OCI-LY7 (cell line): ENCODE data around the gene RO60. TPM values are rescaled to one million over a fixed set of nuclear protein-coding genes. Genes with fewer than 3 reads are reported as not detected.

Source experiments
- BruUV-seq: library from RNA; stranded (reverse); fragments of 400-500 nt; replicated peaks from 2 replicates; lab custom pipeline; 2021; lab: Mats Ljungman, UMichigan
- CTCF ChIA-PET: fragments of 300-600 bp; sonication (Branson Sonifier 250); formaldehyde crosslinking; loops from one replicate; lab custom pipeline; 2022; ENCODE audit warnings: antibody characterized with exemption; ENCODE audit not compliant: unreplicated experiment; lab: Charles Lee
- POLR2A ChIA-PET: fragments of 300-600 bp; sonication (Branson Sonifier 250); formaldehyde crosslinking; loops from one replicate; lab custom pipeline; 2022; ENCODE audit warnings: antibody characterized with exemption; lab: Charles Lee
- DNase-seq: peaks from one replicate; pipeline ENCODE4 v3.0.0-alpha.2; 2015; ENCODE audit warnings: low spot score
- H2AFZ ChIP-seq: fragments of 200-600 bp; sonication (generic), shearing (Covaris generic); 2 replicates; pipeline ENCODE4 v1.6.1; 2014; ENCODE audit warnings: mild to moderate bottlenecking, antibody characterized with exemption, low read length, moderate library complexity
- H3K27ac ChIP-seq: fragments of 200-600 bp; sonication (generic); 2 replicates; pipeline ENCODE4 v1.5.1; 2014; ENCODE audit warnings: mixed run types, low read depth, mild to moderate bottlenecking, moderate library complexity, low read length, inconsistent platforms; ENCODE audit not compliant: poor library complexity, severe bottlenecking
- H3K36me3 ChIP-seq: fragments of 200-600 bp; sonication (generic); 2 replicates; pipeline ENCODE4 v1.6.1; 2014; ENCODE audit warnings: mild to moderate bottlenecking, antibody characterized with exemption, low read length, moderate library complexity, mixed read lengths; ENCODE audit not compliant: insufficient read depth
- H3K4me1 ChIP-seq: fragments of 200-600 bp; sonication (generic); 2 replicates; pipeline ENCODE4 v1.5.1; 2014; ENCODE audit warnings: mild to moderate bottlenecking, low read length; ENCODE audit not compliant: insufficient read depth, poor library complexity, severe bottlenecking
- H3K4me2 ChIP-seq: fragments of 200-600 bp; sonication (generic); 2 replicates; pipeline ENCODE4 v1.6.1; 2014; ENCODE audit warnings: mild to moderate bottlenecking, low read length
- H3K4me3 ChIP-seq: fragments of 200-600 bp; sonication (generic); 2 replicates; pipeline ENCODE4 v1.5.1; 2014; ENCODE audit warnings: mild to moderate bottlenecking, low read depth, low read length; ENCODE audit not compliant: poor library complexity, severe bottlenecking
- H3K79me2 ChIP-seq: fragments of 200-600 bp; sonication (generic); 2 replicates; pipeline ENCODE4 v1.6.1; 2016; ENCODE audit warnings: low read depth, mild to moderate bottlenecking, low read length, moderate library complexity, mixed read lengths; ENCODE audit not compliant: insufficient read depth
- H3K9me2 ChIP-seq: fragments of 200-600 bp; sonication (generic); 2 replicates; pipeline ENCODE4 v1.6.1; 2016; ENCODE audit warnings: mild to moderate bottlenecking, low read length, mixed read lengths; ENCODE audit not compliant: insufficient read depth
- H3K9me3 ChIP-seq: fragments of 200-600 bp; sonication (generic); 2 replicates; pipeline ENCODE4 v1.6.1; 2014; ENCODE audit warnings: mild to moderate bottlenecking, mixed run types, low read length, mixed read lengths
- H4K20me1 ChIP-seq: fragments of 200-600 bp; sonication (generic); 2 replicates; pipeline ENCODE4 v1.6.1; 2014; ENCODE audit warnings: mild to moderate bottlenecking, antibody characterized with exemption, low read length, moderate library complexity, mixed read lengths; ENCODE audit not compliant: insufficient read depth
- CTCF ChIP-seq: fragments of 200-600 bp; sonication (generic); conservative IDR thresholded peaks from 2 replicates; pipeline ENCODE4 v1.5.1; 2014; ENCODE audit warnings: mild to moderate bottlenecking, antibody characterized with exemption, low read length, moderate library complexity, mixed read lengths
- EZH2phosphoT487 ChIP-seq: fragments of 200-600 bp; sonication (generic); IDR thresholded peaks from 2 replicates; pipeline ENCODE4 v1.6.1; 2018; ENCODE audit warnings: low read depth, borderline replicate concordance, mild to moderate bottlenecking, mixed run types, antibody characterized with exemption, low read length, moderate library complexity, mixed read lengths
- intact Hi-C: fragments of 100-400 bp; cut with micrococcal nuclease; formaldehyde crosslinking; loops from one replicate; pipeline ENCODE4 v1.10.0; 2022; ENCODE audit not compliant: unreplicated experiment
- total RNA-seq, 2 experiments: library from RNA; depleted of rRNA in 1 of 2; stranded (reverse); fragments of >200 nt in 1 of 2; shearing (Covaris generic) in 1 of 2; gene quantifications; 2 replicates each; pipeline ENCODE4 v1.2.3, GENCODE V29; 2014 to 2022

RO60 gene
- total RNA-seq, 2 experiments from 2014 or later, result 70.4 to 83.3 TPM

GRCh38 chr1:193016788-193017187, 42.6 kb upstream of the RO60 start:
- H3K4me2 ChIP-seq, result no peak overlapping the region
- peaks cover 5% of the 10 kb centered on the region; the same call in 1 of the 2 replicates for H4K20me1 ChIP-seq
- BruUV-seq, result no TSS peak
- H3K79me2 ChIP-seq, result no peaks in the 10 kb centered on the region
- ChIA-PET CTCF (no interaction called here), POLR2A (interaction anchor here (0.7 to 1.1 kb wide), 3 partner anchors 30 to 210 kb away, joined by 3 to 4 read pairs (median 3); no protein-coding TSS in a partner anchor)
- no peak overlapping the region for H3K4me3 ChIP-seq
- H3K36me3 ChIP-seq, result peaks cover 55% of the 10 kb centered on the region; the same call in 1 of the 2 replicates
- no peaks in the 10 kb centered on the region for H3K4me1 ChIP-seq
- no peaks in the 10 kb centered on the region for H3K9me3 ChIP-seq
- H3K27ac ChIP-seq, result no peak overlapping the region
- no peaks in the 10 kb centered on the region for H3K9me2 ChIP-seq
- TF ChIP-seq EZH2phosphoT487, result no peak
- TF ChIP-seq CTCF, result no peak
- H2AFZ ChIP-seq, result no peak overlapping the region
- no peak for DNase-seq
- intact Hi-C loops, result loop anchor here (5.0 kb wide), 2 partner anchors 209 to 544 kb away; partner anchors contain the start of gene RGS2

GRCh38 chr1:193019442-193020026, 39.9 kb upstream of the RO60 start:
- CTCF ChIA-PET, result interaction anchor here (0.7 to 1.1 kb wide), 2 partner anchors 212 to 214 kb away, joined by 3 read pairs; no protein-coding TSS in a partner anchor
- DNase-seq, result peak; percentile 60
- peaks cover 76% of the 10 kb centered on the region for H3K36me3 ChIP-seq
- no peak overlapping the region for H3K4me3 ChIP-seq
- no peaks in the 10 kb centered on the region for H3K9me2 ChIP-seq
- POLR2A ChIA-PET, result interaction anchor here (0.5 to 1.5 kb wide), 12 partner anchors 11 to 1100 kb away, joined by 3 to 9 read pairs (median 3); no protein-coding TSS in a partner anchor
- no peak overlapping the region for H3K27ac ChIP-seq
- TF ChIP-seq CTCF (peak; percentile 84), EZH2phosphoT487 (no peak)
- intact Hi-C loops, result loop anchor here (5.0 kb wide), 2 partner anchors 212 to 547 kb away; partner anchors contain the start of gene RGS2
- H3K79me2 ChIP-seq, result no peaks in the 10 kb centered on the region
- no peaks in the 10 kb centered on the region for H3K4me1 ChIP-seq
- H2AFZ ChIP-seq, result no peak overlapping the region
- no peak overlapping the region for H3K4me2 ChIP-seq
- BruUV-seq, result no TSS peak
- H3K9me3 ChIP-seq, result no peaks in the 10 kb centered on the region
- peaks cover 5% of the 10 kb centered on the region; the same call in 1 of the 2 replicates for H4K20me1 ChIP-seq

- Histone ChIP-seq H3K4me3 (no peak overlapping the region), H4K20me1 (no peaks in the 10 kb centered on the region), H3K9me2 (no peaks in the 10 kb centered on the region), H3K27ac (no peak overlapping the region), H3K4me2 (no peak overlapping the region), H3K79me2 (peaks cover 21% of the 10 kb centered on the region; the same call in 1 of the 2 replicates), H3K36me3 (peaks cover 93% of the 10 kb centered on the region), H2AFZ (no peak overlapping the region), H3K9me3 (no peaks in the 10 kb centered on the region), H3K4me1 (no peaks in the 10 kb centered on the region)
- TF ChIP-seq EZH2phosphoT487, result no peak
- TF ChIP-seq CTCF, result no peak
- intact Hi-C loops, result no loop called here
- ChIA-PET CTCF (interaction anchor here (0.5 kb wide), 1 partner anchor 227 kb away, joined by 4 read pairs; no protein-coding TSS in a partner anchor), POLR2A (interaction anchor here (2.9 kb wide), 1 partner anchor 11 kb away, joined by 9 read pairs; no protein-coding TSS in a partner anchor)
- DNase-seq, result no peak
- no TSS peak for BruUV-seq
These were observed 34.2 kb upstream of the RO60 start for GRCh38 chr1:193025218-193025617.
